ENCODE results near the gene PTGES.

PTGES gene

GRCh38 chr9:129759804-129760502 lies 7.1 kb upstream of the PTGES start:
- Mint-ChIP-seq H3K9me3 (no peaks in the 10 kb centered on the region), H3K4me3 (no peak overlapping the region), H3K27ac (no peak overlapping the region), H3K36me3 (ENCODE audit: low read depth) (no peaks in the 10 kb centered on the region), H3K27me3 (ENCODE audit: low read depth, poor library complexity) (peaks cover 8% of the 10 kb centered on the region), H3K4me1 (peaks cover 59% of the 10 kb centered on the region)
- DNase-seq = no peak
- no peak for TF ChIP-seq CTCF (IDR thresholded peaks at IDR 0.05)

GRCh38 chr9:129759319-129759718 lies 6.5 kb upstream of the PTGES start:
- Mint-ChIP-seq H3K4me1 (peaks cover 59% of the 10 kb centered on the region), H3K27ac (no peak overlapping the region), H3K4me3 (no peak overlapping the region), H3K9me3 (no peaks in the 10 kb centered on the region), H3K27me3 (ENCODE audit: low read depth, poor library complexity) (peaks cover 12% of the 10 kb centered on the region), H3K36me3 (ENCODE audit: low read depth) (no peaks in the 10 kb centered on the region)
- no peak for DNase-seq
- TF ChIP-seq CTCF (IDR thresholded peaks at IDR 0.05) = no peak

GRCh38 chr9:129757045-129757444 lies 4.2 kb upstream of the PTGES start:
- Mint-ChIP-seq H3K27me3 (ENCODE audit: low read depth, poor library complexity) (peaks cover 12% of the 10 kb centered on the region), H3K27ac (no peak overlapping the region), H3K9me3 (no peaks in the 10 kb centered on the region), H3K36me3 (ENCODE audit: low read depth) (no peaks in the 10 kb centered on the region), H3K4me1 (peaks cover 58% of the 10 kb centered on the region), H3K4me3 (no peak overlapping the region)
- DNase-seq = no peak
- TF ChIP-seq CTCF (IDR thresholded peaks at IDR 0.05) = no peak

GRCh38 chr9:129756191-129756590 lies 3.3 kb upstream of the PTGES start:
- peaks cover 53% of the 10 kb centered on the region for H3K4me1 Mint-ChIP-seq
- H3K36me3 Mint-ChIP-seq (ENCODE audit: low read depth) = no peaks in the 10 kb centered on the region
- peaks cover 16% of the 10 kb centered on the region for H3K27me3 Mint-ChIP-seq (ENCODE audit: low read depth, poor library complexity)
- no peaks in the 10 kb centered on the region for H3K9me3 Mint-ChIP-seq
- no peak for TF ChIP-seq CTCF (IDR thresholded peaks at IDR 0.05)
- no peak overlapping the region for H3K4me3 Mint-ChIP-seq
- no peak overlapping the region for H3K27ac Mint-ChIP-seq
- no peak for DNase-seq

- Mint-ChIP-seq H3K27ac (no peak overlapping the region), H3K27me3 (ENCODE audit: low read depth, poor library complexity) (peaks cover 16% of the 10 kb centered on the region), H3K9me3 (no peaks in the 10 kb centered on the region), H3K4me3 (no peak overlapping the region), H3K36me3 (ENCODE audit: low read depth) (no peaks in the 10 kb centered on the region), H3K4me1 (peaks cover 48% of the 10 kb centered on the region)
- TF ChIP-seq CTCF (IDR thresholded peaks at IDR 0.05) = no peak
- no peak for DNase-seq
These were observed 2.3 kb upstream of the PTGES start for GRCh38 chr9:129755151-129755550.
